Non-pigmented ciliary epithelial cell (primary cell): ENCODE results near the gene MEP1B.
"Not testable (repeated sequence)": the region's sequence is repeated elsewhere in the genome, so short reads cannot be mapped to it uniquely, and the experiment has no call there.

Experiments
- DNase-seq: peaks from one replicate; pipeline ENCODE4 v3.0.0-alpha.2; 2010; ENCODE audit warnings: low read depth

The MEP1B gene

GRCh38 chr18:32209685-32210445, 20.0 kb downstream of the MEP1B start:
- no peak for DNase-seq

- DNase-seq = no peak
Measured at GRCh38 chr18:32213693-32214092, 23.9 kb downstream of the MEP1B start.

- DNase-seq = no peak
Measured at GRCh38 chr18:32216390-32216789, 26.6 kb downstream of the MEP1B start.

- no peak for DNase-seq
Measured at GRCh38 chr18:32219431-32220018, 29.7 kb downstream of the MEP1B start.

GRCh38 chr18:32233348-32233747, 43.5 kb downstream of the MEP1B start:
- not testable (repeated sequence) for DNase-seq

GRCh38 chr18:32237049-32237448, 47.2 kb downstream of the MEP1B start:
- no peak for DNase-seq

GRCh38 chr18:32238635-32239268, 48.9 kb downstream of the MEP1B start:
- DNase-seq = no peak

GRCh38 chr18:32242395-32242794, 52.6 kb downstream of the MEP1B start:
- DNase-seq = no peak

- DNase-seq = no peak
Measured at GRCh38 chr18:32243358-32243757, 53.5 kb downstream of the MEP1B start.

- DNase-seq = no peak
Measured at GRCh38 chr18:32244881-32245280, 55.0 kb downstream of the MEP1B start.

- no peak for DNase-seq
Measured at GRCh38 chr18:32249147-32249929, 59.5 kb downstream of the MEP1B start.

- no peak for DNase-seq
Measured at GRCh38 chr18:32251466-32251865, 61.6 kb downstream of the MEP1B start.

- no peak for DNase-seq
Measured at GRCh38 chr18:32252141-32252860, 62.5 kb downstream of the MEP1B start.

GRCh38 chr18:32255570-32255969, 65.7 kb downstream of the MEP1B start:
- no peak for DNase-seq

- DNase-seq = no peak
Measured at GRCh38 chr18:32257084-32257785, 67.4 kb downstream of the MEP1B start.

- DNase-seq = no peak
Measured at GRCh38 chr18:32258148-32258547, 68.3 kb downstream of the MEP1B start.

- no peak for DNase-seq
Measured at GRCh38 chr18:32258558-32259204, 68.8 kb downstream of the MEP1B start.

GRCh38 chr18:32259553-32259952, 69.7 kb downstream of the MEP1B start:
- no peak for DNase-seq

- no peak for DNase-seq
Measured at GRCh38 chr18:32261003-32261402, 71.2 kb downstream of the MEP1B start.

- DNase-seq = no peak
Measured at GRCh38 chr18:32262092-32262491, 72.3 kb downstream of the MEP1B start.

- DNase-seq = no peak
Measured at GRCh38 chr18:32264401-32264800, 74.6 kb downstream of the MEP1B start.
